Skeletal muscle tissue (tissue), 4 donors: Measurements from ENCODE around the gene MYO6. TPM values are rescaled to one million over a fixed set of nuclear protein-coding genes. Genes with fewer than 3 reads are reported as not detected.

Experiments
- H3K27ac ChIP-seq: one replicate; pipeline ENCODE4 v1.7.0; 2013; ENCODE audit warnings: mild to moderate bottlenecking, low read depth, low read length, inconsistent platforms
- H3K27me3 ChIP-seq, 3 donors: one replicate each; pipeline ENCODE4 v1.7.0; 2013; ENCODE audit warnings: low read length in 3 of 3; ENCODE audit not compliant: control insufficient read depth in 3 of 3, insufficient read depth in 3 of 3
- H3K36me3 ChIP-seq, 3 donors: one replicate each; pipeline ENCODE4 v1.7.0; 2013; ENCODE audit warnings: low read length in 3 of 3; ENCODE audit not compliant: control insufficient read depth in 3 of 3, insufficient read depth in 3 of 3
- H3K4me1 ChIP-seq, 3 donors: one replicate each; pipeline ENCODE4 v1.7.0; 2013; ENCODE audit warnings: low read length in 3 of 3, mild to moderate bottlenecking in 3 of 3; ENCODE audit not compliant: control insufficient read depth in 3 of 3, insufficient read depth in 3 of 3
- H3K4me3 ChIP-seq, 3 donors: one replicate each; pipeline ENCODE4 v1.7.0; 2013; ENCODE audit warnings: low read length in 3 of 3
- H3K9ac ChIP-seq, 3 donors: one replicate each; pipeline ENCODE4 v1.7.0; 2013; ENCODE audit warnings: low read length in 3 of 3, mild to moderate bottlenecking in 3 of 3, moderate library complexity in 2 of 3, low read depth in 1 of 3
- H3K9me3 ChIP-seq, 3 donors: one replicate each; pipeline ENCODE4 v1.7.0; 2013; ENCODE audit warnings: low read length in 3 of 3; ENCODE audit not compliant: control insufficient read depth in 3 of 3
- total RNA-seq: library from RNA; depleted of rRNA; stranded (reverse); fragments of >200 nt; gene quantifications from one replicate; pipeline ENCODE4 v1.2.3, GENCODE V29; 2014
- donor health status: Osteomylitis.

MYO6 gene
- total RNA-seq, 1 donor from 2014 or later, result 3.7 TPM

DNA sequence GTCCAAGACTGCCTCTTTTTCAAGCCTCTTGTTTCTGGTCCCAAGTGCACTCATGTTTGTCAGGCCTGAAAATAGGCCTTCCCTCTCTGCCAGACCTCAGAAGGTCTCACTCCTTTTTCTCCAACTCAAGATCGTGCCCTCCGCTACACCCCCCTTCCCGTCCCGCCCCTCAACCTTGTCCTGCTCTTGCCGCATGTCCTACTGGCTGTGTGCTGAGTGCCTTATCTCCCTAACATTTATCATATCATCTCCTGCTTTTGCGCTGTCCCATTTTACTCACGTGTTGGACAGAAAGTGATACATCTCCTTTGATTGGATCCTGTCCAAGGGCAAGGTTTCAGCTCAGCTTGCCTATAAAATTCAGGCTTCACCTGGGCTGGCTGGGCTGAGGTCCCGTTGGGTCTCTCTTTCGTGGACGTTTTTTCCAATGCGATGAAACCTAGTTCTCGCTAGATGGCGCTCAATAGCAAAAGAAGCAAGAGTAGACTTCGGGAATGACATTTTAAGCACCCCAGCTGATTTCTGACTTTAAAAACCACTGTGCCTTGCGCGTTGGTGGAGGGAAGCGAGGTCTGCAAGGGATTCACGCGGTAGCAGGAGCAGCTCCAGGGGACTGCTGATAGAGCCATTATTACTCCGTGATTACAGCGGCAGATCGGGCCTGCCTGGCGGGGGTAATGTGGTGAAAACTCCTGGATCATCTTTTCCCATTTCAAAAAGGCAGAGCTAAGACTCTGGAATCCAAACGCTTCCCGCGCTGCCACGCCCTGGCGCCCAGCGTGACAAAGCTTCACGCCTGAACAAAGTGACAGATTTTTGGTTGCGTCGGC, 185.8 kb downstream of the MYO6 start:
- Histone ChIP-seq H3K27me3 (peaks cover 0 to 3% (median 2%) of the 10 kb centered on the region in 3 donors), H3K36me3 (no peaks in the 10 kb centered on the region), H3K4me3 (peak overlapping the region; percentile 55 to 75 (median 73)), H3K9me3 (no peaks in the 10 kb centered on the region), H3K27ac (no peak overlapping the region), H3K9ac (peak overlapping the region; percentile 35 to 69 (median 61)), H3K4me1 (peaks cover 4 to 9% (median 8%) of the 10 kb centered on the region in 3 donors)

DNA sequence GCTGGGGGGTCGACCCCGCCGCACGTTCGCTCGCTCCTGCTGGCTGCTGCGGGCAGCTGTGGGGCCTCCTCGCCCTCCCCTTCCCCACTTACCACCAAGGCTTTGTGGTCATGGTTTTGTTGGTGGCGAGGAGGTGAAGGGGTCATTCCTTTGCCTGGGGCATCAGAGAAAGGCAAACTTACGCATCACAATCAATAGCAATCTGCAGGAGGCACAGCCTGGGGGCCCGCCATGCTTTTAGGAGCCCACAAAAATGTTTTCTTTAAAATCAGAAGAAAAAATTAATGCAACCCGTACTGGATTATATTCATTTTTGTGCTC, 186.4 kb downstream of the MYO6 start:
- Histone ChIP-seq H3K9me3 (no peaks in the 10 kb centered on the region), H3K4me1 (peaks cover 4 to 9% (median 8%) of the 10 kb centered on the region in 3 donors), H3K27ac (no peak overlapping the region), H3K9ac (peak overlapping the region; percentile 35 to 69 (median 61)), H3K27me3 (peaks cover 0 to 3% (median 2%) of the 10 kb centered on the region in 3 donors), H3K4me3 (peak overlapping the region; percentile 55 to 75 (median 73)), H3K36me3 (no peaks in the 10 kb centered on the region)

- no peak overlapping the region for H3K9ac ChIP-seq
- no peaks in the 10 kb centered on the region for H3K36me3 ChIP-seq
- H3K27me3 ChIP-seq, result peaks cover 0 to 3% (median 2%) of the 10 kb centered on the region in 3 donors
- no peak overlapping the region for H3K4me3 ChIP-seq
- no peak overlapping the region for H3K27ac ChIP-seq
- H3K9me3 ChIP-seq, result no peaks in the 10 kb centered on the region
- H3K4me1 ChIP-seq, result peaks cover 4 to 9% (median 8%) of the 10 kb centered on the region in 3 donors
These were observed 187.6 kb downstream of the MYO6 start for GRCh38 chr6:75936682-75937081.

GRCh38 chr6:75937846-75938245, 188.8 kb downstream of the MYO6 start:
- no peaks in the 10 kb centered on the region for H3K36me3 ChIP-seq
- no peak overlapping the region for H3K27ac ChIP-seq
- peaks cover 0 to 3% (median 2%) of the 10 kb centered on the region in 3 donors for H3K27me3 ChIP-seq
- H3K9ac ChIP-seq, result no peak overlapping the region
- H3K9me3 ChIP-seq, result no peaks in the 10 kb centered on the region
- H3K4me1 ChIP-seq, result peaks cover 4 to 9% (median 8%) of the 10 kb centered on the region in 3 donors
- no peak overlapping the region for H3K4me3 ChIP-seq

GRCh38 chr6:75940564-75940963, 191.5 kb downstream of the MYO6 start:
- H3K4me3 ChIP-seq, result no peak overlapping the region
- no peaks in the 10 kb centered on the region for H3K4me1 ChIP-seq
- H3K36me3 ChIP-seq, result no peaks in the 10 kb centered on the region
- H3K9me3 ChIP-seq, result no peaks in the 10 kb centered on the region
- H3K27ac ChIP-seq, result no peak overlapping the region
- H3K9ac ChIP-seq, result no peak overlapping the region
- H3K27me3 ChIP-seq, result peaks cover 0 to 4% (median 3%) of the 10 kb centered on the region in 3 donors

GRCh38 chr6:75941509-75941908, 192.5 kb downstream of the MYO6 start:
- Histone ChIP-seq H3K27ac (no peak overlapping the region), H3K9me3 (no peaks in the 10 kb centered on the region), H3K4me3 (no peak overlapping the region), H3K36me3 (no peaks in the 10 kb centered on the region), H3K4me1 (no peaks in the 10 kb centered on the region), H3K27me3 (peaks cover 0 to 4% (median 3%) of the 10 kb centered on the region in 3 donors), H3K9ac (no peak overlapping the region)

DNA sequence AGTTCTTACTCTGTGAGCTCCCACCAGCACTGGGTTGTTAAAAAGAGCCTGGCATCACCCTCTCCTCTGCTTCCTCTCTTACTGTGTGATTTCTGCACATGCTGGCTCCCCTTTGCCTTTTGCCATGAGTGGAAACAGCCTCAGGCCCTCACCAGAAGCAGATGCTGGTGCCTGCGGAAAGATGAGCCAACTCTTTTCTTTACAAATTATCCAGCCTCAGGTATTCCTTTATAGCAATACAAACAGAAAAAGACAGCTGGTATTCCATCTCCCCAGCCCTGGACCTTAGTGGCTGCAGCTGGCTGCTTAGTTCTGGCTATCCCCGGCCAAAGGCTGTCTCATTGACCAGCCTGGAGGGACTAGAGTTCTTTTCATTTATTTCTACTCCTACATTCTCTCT, 194.3 kb downstream of the MYO6 start:
- no peaks in the 10 kb centered on the region for H3K9me3 ChIP-seq
- no peak overlapping the region for H3K9ac ChIP-seq
- no peak overlapping the region for H3K27ac ChIP-seq
- no peaks in the 10 kb centered on the region for H3K36me3 ChIP-seq
- no peak overlapping the region for H3K4me3 ChIP-seq
- peaks cover 0 to 2% (median 2%) of the 10 kb centered on the region in 3 donors for H3K27me3 ChIP-seq
- H3K4me1 ChIP-seq, result no peaks in the 10 kb centered on the region

DNA sequence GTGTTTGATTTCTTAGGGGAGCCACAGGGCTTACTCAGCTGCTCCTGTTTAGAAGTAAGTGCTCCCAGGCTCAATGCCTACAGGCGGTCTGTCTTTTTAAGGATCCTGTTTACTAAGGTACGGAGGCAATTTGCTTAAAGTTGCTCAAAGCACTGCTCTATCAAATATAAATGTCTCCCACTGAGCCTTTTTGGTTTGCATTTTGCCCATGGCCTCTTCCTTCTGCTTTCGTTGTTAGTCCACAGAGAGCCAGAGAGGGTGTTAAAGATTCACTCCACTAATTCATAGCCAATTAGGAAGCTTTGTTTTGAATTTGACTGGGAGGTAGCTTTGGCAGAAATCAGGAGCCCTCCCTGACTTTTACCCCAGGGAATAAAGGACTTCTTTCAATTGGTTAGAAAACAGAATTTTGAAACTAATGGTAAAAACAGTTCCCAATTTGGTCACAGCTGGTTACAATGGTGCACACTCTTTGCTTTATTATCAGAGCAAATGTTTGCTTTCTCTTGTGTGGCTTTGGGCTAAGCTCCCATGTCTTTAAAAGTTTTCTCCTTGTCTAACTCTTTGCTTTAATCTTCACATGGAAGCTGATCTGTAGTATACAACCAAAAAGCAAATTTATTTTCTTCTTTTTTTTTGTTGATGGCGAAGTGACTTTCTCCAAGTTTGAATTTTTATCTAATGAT, 197.2 kb downstream of the MYO6 start:
- H3K36me3 ChIP-seq, result no peaks in the 10 kb centered on the region
- H3K27me3 ChIP-seq, result peaks cover 0 to 2% (median 2%) of the 10 kb centered on the region in 3 donors
- H3K4me3 ChIP-seq, result no peak overlapping the region
- no peak overlapping the region for H3K27ac ChIP-seq
- H3K4me1 ChIP-seq, result no peaks in the 10 kb centered on the region
- no peak overlapping the region for H3K9ac ChIP-seq
- H3K9me3 ChIP-seq, result no peaks in the 10 kb centered on the region

- Histone ChIP-seq H3K4me3 (no peak overlapping the region), H3K27ac (no peak overlapping the region), H3K9me3 (no peaks in the 10 kb centered on the region), H3K9ac (no peak overlapping the region), H3K36me3 (no peaks in the 10 kb centered on the region), H3K27me3 (peaks cover 0 to 2% (median 2%) of the 10 kb centered on the region in 3 donors), H3K4me1 (no peaks in the 10 kb centered on the region)
These were observed 198.9 kb downstream of the MYO6 start for GRCh38 chr6:75947935-75948334.

DNA sequence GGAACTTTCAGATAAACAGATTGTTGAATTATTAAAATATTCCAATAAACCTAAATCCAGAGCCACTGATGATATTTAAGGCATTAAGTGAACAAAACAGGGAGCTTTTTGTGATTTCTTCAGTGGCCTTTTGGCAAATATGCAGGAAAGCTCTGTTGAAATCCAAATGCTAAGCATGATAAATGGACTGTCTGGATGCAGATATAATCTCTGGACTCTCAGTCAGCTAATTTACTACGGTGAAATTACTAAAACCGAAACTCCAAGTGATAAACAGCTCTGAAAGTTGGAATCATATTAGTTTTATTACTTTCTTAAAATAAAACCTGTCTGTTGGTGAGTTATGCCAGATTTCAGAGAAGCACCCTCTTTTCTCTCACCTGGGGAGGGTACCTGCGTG, 203.1 kb downstream of the MYO6 start:
- no peak overlapping the region for H3K27ac ChIP-seq
- no peaks in the 10 kb centered on the region for H3K27me3 ChIP-seq
- H3K4me3 ChIP-seq, result no peak overlapping the region
- H3K36me3 ChIP-seq, result no peaks in the 10 kb centered on the region
- H3K9me3 ChIP-seq, result no peaks in the 10 kb centered on the region
- no peaks in the 10 kb centered on the region for H3K4me1 ChIP-seq
- H3K9ac ChIP-seq, result no peak overlapping the region
